ENCODE results near the gene ANKRD36. TPM values are rescaled to one million over a fixed set of nuclear protein-coding genes. Genes with fewer than 3 reads are reported as not detected.
"Not testable (repeated sequence)": the region's sequence is repeated elsewhere in the genome, so short reads cannot be mapped to it uniquely, and the experiment has no call there.

The ANKRD36 gene
- polyA plus RNA-seq, 4 donors, result 11.4 to 26.9 (median 20.4) TPM

- DNase-seq (ENCODE audit: low read depth in 4 of 4, low spot score in 2 of 4), result not testable (repeated sequence)
Measured at GRCh38 chr2:97268075-97268591, 155.2 kb downstream of the ANKRD36 start.

- not testable (repeated sequence) for DNase-seq (ENCODE audit: low read depth in 4 of 4, low spot score in 2 of 4)
Measured at GRCh38 chr2:97276232-97276798, 163.4 kb downstream of the ANKRD36 start.

GRCh38 chr2:97285187-97285586, 172.2 kb downstream of the ANKRD36 start:
- DNase-seq (ENCODE audit: low read depth in 4 of 4, low spot score in 2 of 4), result not testable (repeated sequence)

- not testable (repeated sequence) for DNase-seq (ENCODE audit: low read depth in 4 of 4, low spot score in 2 of 4)
Measured at GRCh38 chr2:97293687-97294086, 180.7 kb downstream of the ANKRD36 start.

Other genes with a start within 250 kb of the ANKRD36 start
- 10 to 100 TPM; 31.9 to 52.8 (median 43.4) TPM for gene SEMA4C, start 243.1 kb upstream of the ANKRD36 start, polyA plus RNA-seq (ENCODE audit: insufficient read length in 4 of 4)
- 1 to 10 TPM in 2 of 4 donors, under 1 TPM in 2; 0.42 to 1.3 (median 0.95) TPM for gene FAM178B, start 126.6 kb upstream of the ANKRD36 start, polyA plus RNA-seq (ENCODE audit: insufficient read length in 4 of 4)
- gene FAHD2B, start 18.3 kb upstream of the ANKRD36 start, polyA plus RNA-seq (ENCODE audit: insufficient read length in 4 of 4), result 10 to 100 TPM; 20.7 to 34.9 (median 27.1) TPM

All from left renal cortex interstitium (tissue), 4 donors.